Natural killer cell treated with Interleukin-12 subunit alpha and Interleukin-12 subunit beta and Interleukin-15 and Interleukin-18, amount 100 ng/mL, for 72 hours (primary cell): ENCODE measurements around the gene SLC5A2. TPM values are rescaled to one million over a fixed set of nuclear protein-coding genes. Genes with fewer than 3 reads are reported as not detected.
"Not testable (repeated sequence)": the region's sequence is repeated elsewhere in the genome, so short reads cannot be mapped to it uniquely, and the experiment has no call there.

Source experiments
- ATAC-seq, 2 donors: fragments of 150-1000 bp; cut with Tn5 transposase in 1 of 2; sonication (Bioruptor Pico), chemical (Tn5 transposase) in 1 of 2; 2 replicates each; pipeline ENCODE4 v1.10.0; 2021
- DNase-seq: peaks from one replicate; pipeline ENCODE4 v3.0.0; 2022; ENCODE audit warnings: low spot score
- H3K27ac Mint-ChIP-seq, 2 donors: 1 replicate in 1 of 2; 2 replicates in 1 of 2; pipeline ENCODE4 v1.8.0; 2022; ENCODE audit warnings: mixed read lengths in 2 of 2, mild to moderate bottlenecking in 1 of 2, moderate library complexity in 1 of 2
- H3K27me3 Mint-ChIP-seq, 2 donors: 1 replicate in 1 of 2; 2 replicates in 1 of 2; pipeline ENCODE4 v1.8.0; 2022; ENCODE audit warnings: mixed read lengths in 2 of 2
- H3K36me3 Mint-ChIP-seq: one replicate; pipeline ENCODE4 v1.8.0; 2022; ENCODE audit warnings: mixed read lengths
- H3K4me1 Mint-ChIP-seq, 2 donors: 1 replicate in 1 of 2; 2 replicates in 1 of 2; pipeline ENCODE4 v1.8.0; 2022; ENCODE audit warnings: low read depth in 2 of 2, mixed read lengths in 2 of 2, mild to moderate bottlenecking in 1 of 2
- H3K4me3 Mint-ChIP-seq: one replicate; pipeline ENCODE4 v1.8.0; 2022; ENCODE audit warnings: mixed read lengths
- H3K9me3 Mint-ChIP-seq: 2 replicates; pipeline ENCODE4 v1.8.0; 2022; ENCODE audit warnings: mixed read lengths
- total RNA-seq, 2 donors: library from RNA; stranded (reverse); gene quantifications; one replicate each; pipeline ENCODE4 v1.2.3, GENCODE V29; 2022

Gene SLC5A2
- total RNA-seq, 2 donors from 2014 or later: not detected

GRCh38 chr16:31525113-31525512, 42.2 kb downstream of the SLC5A2 start:
- H3K4me1 Mint-ChIP-seq: peaks cover 0 to 3% of the 10 kb centered on the region in 2 donors
- no peak overlapping the region for H3K27ac Mint-ChIP-seq
- H3K4me3 Mint-ChIP-seq: no peak overlapping the region
- no peak for DNase-seq
- H3K36me3 Mint-ChIP-seq: no peaks in the 10 kb centered on the region
- peaks cover 10 to 17% of the 10 kb centered on the region in 2 donors for H3K27me3 Mint-ChIP-seq
- H3K9me3 Mint-ChIP-seq: no peaks in the 10 kb centered on the region
- no peak for ATAC-seq

GRCh38 chr16:31527734-31528274, 44.9 kb downstream of the SLC5A2 start, which contains the start of gene AHSP:
Gene AHSP (plus strand): TSS chr16:31527900. CDS start chr16:31528140, 240 bp downstream.
- H3K27ac Mint-ChIP-seq: no peak within 1 kb of the TSS
- H3K4me3 Mint-ChIP-seq: no peak within 1 kb of the TSS
- ATAC-seq: no peak
- no peaks in the 10 kb centered on the region for H3K36me3 Mint-ChIP-seq
- H3K9me3 Mint-ChIP-seq: no peaks in the 10 kb centered on the region
- H3K4me1 Mint-ChIP-seq: peaks cover 0 to 3% of the 10 kb centered on the region in 2 donors
- peaks cover 10 to 17% of the 10 kb centered on the region in 2 donors for H3K27me3 Mint-ChIP-seq
- no peak for DNase-seq

- Mint-ChIP-seq H3K27me3 (peaks cover 10 to 17% of the 10 kb centered on the region in 2 donors), H3K9me3 (no peaks in the 10 kb centered on the region), H3K36me3 (no peaks in the 10 kb centered on the region), H3K4me3 (no peak overlapping the region), H3K27ac (no peak overlapping the region), H3K4me1 (peaks cover 0 to 3% of the 10 kb centered on the region in 2 donors)
- no peak for DNase-seq
- ATAC-seq: no peak
Observed at GRCh38 chr16:31528523-31529107, 45.7 kb downstream of the SLC5A2 start.

- ATAC-seq: no peak
- DNase-seq: no peak
- no peak overlapping the region for H3K27ac Mint-ChIP-seq
Observed at GRCh38 chr16:31529108-31529936, 46.4 kb downstream of the SLC5A2 start.

GRCh38 chr16:31529937-31530312, 47.0 kb downstream of the SLC5A2 start:
- ATAC-seq: no peak
- H3K4me3 Mint-ChIP-seq: no peak overlapping the region

More at GRCh38 chr16:31529108-31529936, 46.4 kb downstream of the SLC5A2 start:
- Mint-ChIP-seq H3K4me1 (peaks cover 0 to 3% of the 10 kb centered on the region in 2 donors), H3K36me3 (no peaks in the 10 kb centered on the region), H3K4me3 (no peak overlapping the region), H3K27me3 (peaks cover 13 to 17% of the 10 kb centered on the region in 2 donors), H3K9me3 (no peaks in the 10 kb centered on the region)

GRCh38 chr16:31530405-31530804, 47.5 kb downstream of the SLC5A2 start:
- Mint-ChIP-seq H3K36me3 (no peaks in the 10 kb centered on the region), H3K4me1 (peaks cover 0 to 3% of the 10 kb centered on the region in 2 donors), H3K9me3 (no peaks in the 10 kb centered on the region), H3K27ac (no peak overlapping the region), H3K27me3 (peaks cover 13 to 17% of the 10 kb centered on the region in 2 donors), H3K4me3 (no peak overlapping the region)
- DNase-seq: no peak
- ATAC-seq: no peak

More at GRCh38 chr16:31529937-31530312, 47.0 kb downstream of the SLC5A2 start:
- Mint-ChIP-seq H3K27ac (no peak overlapping the region), H3K9me3 (no peaks in the 10 kb centered on the region), H3K4me1 (peaks cover 0 to 3% of the 10 kb centered on the region in 2 donors), H3K27me3 (peaks cover 13 to 17% of the 10 kb centered on the region in 2 donors), H3K36me3 (no peaks in the 10 kb centered on the region)
- DNase-seq: no peak

GRCh38 chr16:31531096-31531495, 48.2 kb downstream of the SLC5A2 start:
- no peak for DNase-seq
- ATAC-seq: peak in 1 of 2 donors; percentile 6
- Mint-ChIP-seq H3K27me3 (peaks cover 17% of the 10 kb centered on the region in 2 donors), H3K4me3 (no peak overlapping the region), H3K4me1 (peaks cover 0 to 3% of the 10 kb centered on the region in 2 donors), H3K27ac (no peak overlapping the region), H3K9me3 (no peaks in the 10 kb centered on the region), H3K36me3 (no peaks in the 10 kb centered on the region)

GRCh38 chr16:31532120-31532519, 49.2 kb downstream of the SLC5A2 start:
- ATAC-seq (no peak), DNase-seq (no peak)
- Mint-ChIP-seq H3K4me3 (no peak overlapping the region), H3K27me3 (peaks cover 17% of the 10 kb centered on the region in 2 donors), H3K36me3 (no peaks in the 10 kb centered on the region), H3K9me3 (no peaks in the 10 kb centered on the region), H3K4me1 (peaks cover 0 to 3% of the 10 kb centered on the region in 2 donors), H3K27ac (no peak overlapping the region)

GRCh38 chr16:31532896-31533295, 50.0 kb downstream of the SLC5A2 start:
- no peak overlapping the region for H3K27ac Mint-ChIP-seq
- ATAC-seq (no peak), DNase-seq (no peak)
- no peaks in the 10 kb centered on the region for H3K36me3 Mint-ChIP-seq
- no peak overlapping the region for H3K4me3 Mint-ChIP-seq
- H3K4me1 Mint-ChIP-seq: peaks cover 0 to 3% of the 10 kb centered on the region in 2 donors
- H3K9me3 Mint-ChIP-seq: no peaks in the 10 kb centered on the region
- peaks cover 14 to 16% of the 10 kb centered on the region in 2 donors for H3K27me3 Mint-ChIP-seq

GRCh38 chr16:31535737-31536136, 52.8 kb downstream of the SLC5A2 start:
- Mint-ChIP-seq H3K4me1 (peaks cover 0 to 3% of the 10 kb centered on the region in 2 donors), H3K9me3 (no peaks in the 10 kb centered on the region), H3K27me3 (peaks cover 16 to 22% of the 10 kb centered on the region in 2 donors), H3K4me3 (no peak overlapping the region), H3K27ac (no peak overlapping the region), H3K36me3 (peaks cover 4% of the 10 kb centered on the region)
- ATAC-seq: no peak
- no peak for DNase-seq

GRCh38 chr16:31536804-31537361, 54.0 kb downstream of the SLC5A2 start:
- Mint-ChIP-seq H3K9me3 (no peaks in the 10 kb centered on the region), H3K4me1 (peaks cover 0 to 3% of the 10 kb centered on the region in 2 donors), H3K27me3 (peaks cover 17 to 25% of the 10 kb centered on the region in 2 donors), H3K27ac (no peak overlapping the region), H3K36me3 (peaks cover 5% of the 10 kb centered on the region), H3K4me3 (no peak overlapping the region)
- ATAC-seq: no peak
- DNase-seq: no peak

- Mint-ChIP-seq H3K4me1 (peaks cover 0 to 3% of the 10 kb centered on the region in 2 donors), H3K9me3 (peaks cover 4% of the 10 kb centered on the region), H3K36me3 (peaks cover 11% of the 10 kb centered on the region), H3K4me3 (peak overlapping the region; percentile 50), H3K27ac (no peak overlapping the region), H3K27me3 (peaks cover 24 to 29% of the 10 kb centered on the region in 2 donors)
- DNase-seq (no peak), ATAC-seq (peak in 1 of 2 donors; percentile 31)
Observed at GRCh38 chr16:31537362-31538242, 54.7 kb downstream of the SLC5A2 start.

GRCh38 chr16:31538243-31538598, 55.3 kb downstream of the SLC5A2 start:
- not testable (repeated sequence) for H3K9me3 Mint-ChIP-seq, H3K4me3 Mint-ChIP-seq, DNase-seq, ATAC-seq, H3K27ac Mint-ChIP-seq, H3K4me1 Mint-ChIP-seq
- peaks cover 24 to 29% of the 10 kb centered on the region in 2 donors for H3K27me3 Mint-ChIP-seq
- H3K36me3 Mint-ChIP-seq: peaks cover 11% of the 10 kb centered on the region
